Stomach (tissue), 9 donors: Measurements from ENCODE around the gene TMEM91. TPM values are rescaled to one million over a fixed set of nuclear protein-coding genes. Genes with fewer than 3 reads are reported as not detected.
"Not testable (repeated sequence)": the region's sequence is repeated elsewhere in the genome, so short reads cannot be mapped to it uniquely, and the experiment has no call there.

ENCODE experiments used
- DNase-seq, 2 donors: peaks; one replicate each; pipeline versions ENCODE4 v3.0.0 to v3.0.0-alpha.2; 2013 to 2019
- H3K27ac ChIP-seq, 5 donors: fragments of 200-600 bp in 4 of 5; sonication (generic) in 4 of 5; one replicate each; pipeline ENCODE4 v1.5.1; 2013 to 2019; ENCODE audit warnings: mild to moderate bottlenecking in 1 of 5, moderate library complexity in 1 of 5
- H3K27me3 ChIP-seq, 3 donors: fragments of 200-600 bp; sonication (generic); one replicate each; pipeline ENCODE4 v1.5.1; 2017 to 2019; ENCODE audit warnings: mixed run types in 1 of 3
- H3K36me3 ChIP-seq, 4 donors: fragments of 200-600 bp; sonication (generic); 1 replicate in 3 of 4; 2 replicates in 1 of 4; pipeline ENCODE4 v1.5.1; 2016 to 2019
- H3K4me1 ChIP-seq, 4 donors: fragments of 200-600 bp; sonication (generic); one replicate each; pipeline ENCODE4 v1.5.1; 2016 to 2019
- H3K4me3 ChIP-seq, 4 donors: fragments of 200-600 bp; sonication (generic) in 3 of 4; one replicate each; pipeline ENCODE4 v1.5.1; 2016 to 2019; ENCODE audit warnings: mild to moderate bottlenecking in 1 of 4
- H3K9me3 ChIP-seq, 4 donors: fragments of 200-600 bp; sonication (generic); one replicate each; pipeline ENCODE4 v1.5.1; 2016 to 2019
- EP300 ChIP-seq: sonication (generic); formaldehyde crosslinking; IDR thresholded peaks from one replicate; pipeline ENCODE4 v1.6.1; 2017; ENCODE audit warnings: antibody characterized with exemption
- POLR2A ChIP-seq, 4 donors: fragments of 450-650 bp; IDR thresholded peaks; one replicate each; pipeline ENCODE4 v1.6.1; 2016; ENCODE audit warnings: antibody characterized with exemption in 4 of 4, control low read depth in 2 of 4, mild to moderate bottlenecking in 1 of 4, moderate library complexity in 1 of 4
- POLR2AphosphoS5 ChIP-seq, 3 donors: sonication (generic); formaldehyde crosslinking; IDR thresholded peaks; one replicate each; pipeline ENCODE4 v1.6.1; 2016; ENCODE audit warnings: antibody characterized with exemption in 3 of 3
- WGBS, 5 donors: extraction: QIAGEN DNeasy Blood & Tissue Kit in 3 of 5; methylation state at CpG; one replicate each; pipeline versions ENCODE4 v1.1.5 to v1.1.7; 2013 to 2018; 5-methylcytosine and 5-hydroxymethylcytosine counted together
- intact Hi-C: fragments of 100-400 bp; cut with DNase I; formaldehyde crosslinking; loops from one replicate; pipeline ENCODE4 v1.15.1; 2023; ENCODE audit warnings: low total_unique reads
- polyA plus RNA-seq, 3 donors: library from polyadenylated mRNA; stranded (reverse); fragments of 200-250 nt; gene quantifications; one replicate each; pipeline ENCODE4 v1.2.3, GENCODE V29; 2013
- total RNA-seq, 5 donors: library from RNA; depleted of rRNA; stranded (reverse); fragments of >200 nt; gene quantifications; one replicate each; pipeline versions ENCODE4 v1.1.0 to v1.2.3, GENCODE V29; 2014 to 2016
- TF ChIP-seq, protein P1 (sequence below), 7 experiments: fragments of 450-650 bp in 4 of 7; fragments of 200-600 bp in 3 of 7; sonication (generic) in 3 of 7; IDR thresholded peaks; one replicate each; pipeline ENCODE4 v1.5.1; 2016 to 2019; ENCODE audit warnings: antibody characterized with exemption in 7 of 7, control low read depth in 2 of 7, mild to moderate bottlenecking in 1 of 7
- donor health status: healthy with polysubstance abuse.
- donor health status: Bipolar disorder and iron deficiency.
- donor health status: healthy.

Gene TMEM91
- total and polyA plus RNA-seq, 8 donors: 2.3 to 76.3 (median 18.6) TPM

DNA sequence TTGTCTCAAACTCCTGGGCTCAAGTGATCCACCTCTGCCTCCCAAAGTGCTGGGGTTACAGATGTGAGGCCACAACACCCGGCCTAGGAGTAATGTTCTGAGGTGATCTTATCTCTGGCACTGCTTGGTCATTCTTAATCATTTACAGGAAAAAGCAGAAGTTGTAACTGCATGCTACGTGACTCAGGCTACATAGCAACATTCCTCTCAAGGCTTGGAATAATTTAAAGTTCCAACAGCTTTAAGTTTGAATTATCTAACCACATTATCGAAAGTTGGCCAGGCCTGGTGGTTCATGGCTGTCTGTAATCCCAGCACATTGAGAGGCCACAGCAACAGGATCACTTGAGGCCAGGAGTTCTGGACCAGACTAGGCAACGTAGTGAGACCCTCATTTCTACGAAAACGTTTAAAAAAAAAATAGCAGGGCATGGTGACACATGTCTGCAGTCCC, 8.5 kb upstream of the TMEM91 start:
- no peaks in the 10 kb centered on the region for H3K27me3 ChIP-seq
- no peak overlapping the region for H3K4me3 ChIP-seq
- TF ChIP-seq, protein P1, sequence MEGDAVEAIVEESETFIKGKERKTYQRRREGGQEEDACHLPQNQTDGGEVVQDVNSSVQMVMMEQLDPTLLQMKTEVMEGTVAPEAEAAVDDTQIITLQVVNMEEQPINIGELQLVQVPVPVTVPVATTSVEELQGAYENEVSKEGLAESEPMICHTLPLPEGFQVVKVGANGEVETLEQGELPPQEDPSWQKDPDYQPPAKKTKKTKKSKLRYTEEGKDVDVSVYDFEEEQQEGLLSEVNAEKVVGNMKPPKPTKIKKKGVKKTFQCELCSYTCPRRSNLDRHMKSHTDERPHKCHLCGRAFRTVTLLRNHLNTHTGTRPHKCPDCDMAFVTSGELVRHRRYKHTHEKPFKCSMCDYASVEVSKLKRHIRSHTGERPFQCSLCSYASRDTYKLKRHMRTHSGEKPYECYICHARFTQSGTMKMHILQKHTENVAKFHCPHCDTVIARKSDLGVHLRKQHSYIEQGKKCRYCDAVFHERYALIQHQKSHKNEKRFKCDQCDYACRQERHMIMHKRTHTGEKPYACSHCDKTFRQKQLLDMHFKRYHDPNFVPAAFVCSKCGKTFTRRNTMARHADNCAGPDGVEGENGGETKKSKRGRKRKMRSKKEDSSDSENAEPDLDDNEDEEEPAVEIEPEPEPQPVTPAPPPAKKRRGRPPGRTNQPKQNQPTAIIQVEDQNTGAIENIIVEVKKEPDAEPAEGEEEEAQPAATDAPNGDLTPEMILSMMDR (IDR thresholded peaks at IDR 0.05): no peak
- TF ChIP-seq POLR2AphosphoS5 (IDR thresholded peaks at IDR 0.05): peak in 1 of 3 donors; percentile 13
- intact Hi-C loops: no loop called here
- H3K9me3 ChIP-seq: no peaks in the 10 kb centered on the region
- no peaks in the 10 kb centered on the region for H3K36me3 ChIP-seq
- peak overlapping the region; percentile 49 to 82 (median 69) for H3K27ac ChIP-seq
- 30 to 46% (median 34%) methylated on average over 6 of the region's 6 CpGs for WGBS, 5 donors
- peak in 1 of 2 donors; percentile 59 for DNase-seq
- H3K4me1 ChIP-seq: peaks cover 23 to 48% (median 32%) of the 10 kb centered on the region in 4 donors

DNA sequence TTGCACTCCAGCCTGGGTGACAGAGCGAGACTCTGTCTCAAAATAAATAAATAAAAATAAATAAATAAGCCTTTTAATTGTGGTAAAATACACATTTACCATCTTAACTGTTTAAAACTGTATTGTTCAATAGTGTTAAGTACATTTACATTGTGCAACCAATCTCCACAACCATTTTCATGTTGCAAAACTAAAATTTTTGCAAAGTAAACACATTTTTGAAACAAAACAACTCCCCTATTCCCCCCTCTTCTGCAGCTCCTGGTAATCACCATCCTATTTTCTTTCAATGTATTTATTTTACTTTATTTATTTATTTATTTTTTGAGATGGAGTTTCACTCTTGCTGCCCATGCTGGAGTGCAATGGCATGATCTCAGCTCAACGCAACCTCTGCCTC, 6.6 kb upstream of the TMEM91 start:
- DNase-seq: no peak
- Histone ChIP-seq H3K4me1 (peaks cover 24 to 49% (median 32%) of the 10 kb centered on the region in 4 donors), H3K27me3 (no peaks in the 10 kb centered on the region), H3K9me3 (no peaks in the 10 kb centered on the region), H3K4me3 (no peak overlapping the region), H3K36me3 (no peaks in the 10 kb centered on the region), H3K27ac (no peak overlapping the region)
- TF ChIP-seq POLR2A (IDR thresholded peaks at IDR 0.05): no peak
- no peak for TF ChIP-seq EP300
- 94 to 100% (median 98%) methylated on average over 2 of the region's 2 CpGs for WGBS, 5 donors
- intact Hi-C loops: no loop called here

GRCh38 chr19:41371119-41371518, 5.2 kb upstream of the TMEM91 start:
- H3K27me3 ChIP-seq, intact Hi-C loops, DNase-seq, H3K4me3 ChIP-seq, H3K27ac ChIP-seq, H3K36me3 ChIP-seq, H3K9me3 ChIP-seq: not testable (repeated sequence)
- WGBS, 5 donors: 88 to 97% (median 95%) methylated on average over 5 of the region's 5 CpGs
- peaks cover 27 to 52% (median 37%) of the 10 kb centered on the region in 4 donors for H3K4me1 ChIP-seq

GRCh38 chr19:41371541-41371940, 4.8 kb upstream of the TMEM91 start:
- Histone ChIP-seq H3K4me1 (peaks cover 30 to 52% (median 41%) of the 10 kb centered on the region in 4 donors), H3K4me3 (no peak overlapping the region), H3K9me3 (no peaks in the 10 kb centered on the region), H3K27ac (no peak overlapping the region), H3K36me3 (no peaks in the 10 kb centered on the region), H3K27me3 (no peaks in the 10 kb centered on the region)
- intact Hi-C loops: no loop called here
- WGBS, 5 donors: 90 to 97% (median 95%) methylated on average over 8 of the region's 8 CpGs
- no peak for DNase-seq
- TF ChIP-seq EP300 (no peak), POLR2A (IDR thresholded peaks at IDR 0.05) (no peak), POLR2AphosphoS5 (IDR thresholded peaks at IDR 0.05) (no peak)
- TF ChIP-seq, protein P1 (IDR thresholded peaks at IDR 0.05): no peak

DNA sequence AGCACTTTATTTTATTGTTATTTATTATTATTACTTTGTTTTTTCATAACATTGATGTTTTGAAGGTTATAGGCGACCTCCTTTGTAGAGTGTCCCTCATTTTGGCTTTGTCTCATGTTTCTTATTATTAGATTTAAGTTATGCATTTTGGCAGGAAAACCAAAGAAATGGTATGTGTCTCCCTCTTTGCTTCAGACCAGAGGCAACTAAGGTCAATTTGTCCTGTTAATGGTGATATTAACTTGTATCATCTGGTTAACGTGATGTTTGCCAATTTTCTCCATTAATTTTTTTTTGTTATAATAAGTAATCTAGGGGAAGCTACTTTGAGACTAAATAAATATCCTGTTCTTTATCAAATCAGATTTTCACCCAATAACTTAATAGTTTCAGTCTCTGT, 3.8 kb upstream of the TMEM91 start:
- Histone ChIP-seq H3K4me1 (peaks cover 27 to 52% (median 46%) of the 10 kb centered on the region in 4 donors), H3K36me3 (no peaks in the 10 kb centered on the region), H3K27ac (no peak overlapping the region), H3K4me3 (no peak overlapping the region), H3K27me3 (no peaks in the 10 kb centered on the region), H3K9me3 (no peaks in the 10 kb centered on the region)
- intact Hi-C loops: no loop called here
- no peak for DNase-seq
- TF ChIP-seq, protein P1 (IDR thresholded peaks at IDR 0.05): no peak
- TF ChIP-seq POLR2AphosphoS5 (IDR thresholded peaks at IDR 0.05): no peak
- no peak for TF ChIP-seq EP300
- TF ChIP-seq POLR2A (IDR thresholded peaks at IDR 0.05): no peak
- 58 to 75% (median 61%) methylated on average over 2 of the region's 2 CpGs for WGBS, 5 donors
